ENCODE data around the gene SMC6. TPM values are rescaled to one million over a fixed set of nuclear protein-coding genes. Genes with fewer than 3 reads are reported as not detected.

SMC6 gene
- total RNA-seq, 2 experiments from 2014 or later = 19.7 to 19.9 TPM

DNA sequence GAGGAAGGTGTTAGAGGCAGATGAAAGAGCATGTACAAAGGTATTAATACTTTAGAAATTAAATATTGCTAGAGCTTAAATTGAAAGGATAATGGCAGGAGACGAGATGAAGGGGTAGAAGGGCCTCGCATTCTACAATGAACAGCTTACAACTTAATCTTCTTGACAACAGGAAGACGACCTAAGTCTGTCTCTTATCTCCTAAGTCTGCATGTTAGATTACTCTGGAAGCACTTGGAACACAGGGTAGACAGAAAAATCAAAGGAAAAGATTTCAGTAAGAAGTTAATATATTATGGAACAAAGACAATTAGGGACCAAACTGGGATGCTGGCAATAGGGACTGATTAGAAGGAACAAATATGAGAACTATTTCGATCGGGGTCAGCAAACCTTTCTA is 34.9 kb downstream of the SMC6 start:
- intact Hi-C loops (cut with micrococcal nuclease) = no loop called here
- DNase-seq = no peak
- H3K27ac Mint-ChIP-seq = no peak overlapping the region
- H3K9me3 Mint-ChIP-seq = no peaks in the 10 kb centered on the region
- no peaks in the 10 kb centered on the region for H3K27me3 Mint-ChIP-seq
- CTCF ChIA-PET = interaction anchor here (0.9 to 2.6 kb wide), 9 partner anchors 10 to 113 kb away, joined by 3 to 11 read pairs (median 4); no protein-coding TSS in a partner anchor
- no peaks in the 10 kb centered on the region for H3K4me1 Mint-ChIP-seq (ENCODE audit: low read depth)
- peaks cover 35% of the 10 kb centered on the region for H3K36me3 Mint-ChIP-seq (ENCODE audit: low read depth)
- no peak for ATAC-seq
- no peak for TF ChIP-seq CTCF (IDR thresholded peaks at IDR 0.05)
- POLR2A ChIA-PET = no interaction called here
- no peak overlapping the region for H3K4me3 Mint-ChIP-seq

- intact Hi-C loops (cut with micrococcal nuclease) = no loop called here
- H3K4me3 Mint-ChIP-seq = no peak overlapping the region
Observed at GRCh38 chr2:17717666-17718065, 35.9 kb downstream of the SMC6 start.

GRCh38 chr2:17713291-17713690 is 40.3 kb downstream of the SMC6 start:
- CTCF ChIA-PET = no interaction called here
- H3K27ac Mint-ChIP-seq = no peak overlapping the region

More at GRCh38 chr2:17717666-17718065, 35.9 kb downstream of the SMC6 start:
- Mint-ChIP-seq H3K27ac (no peak overlapping the region), H3K36me3 (ENCODE audit: low read depth) (peaks cover 45% of the 10 kb centered on the region), H3K9me3 (no peaks in the 10 kb centered on the region), H3K4me1 (ENCODE audit: low read depth) (no peaks in the 10 kb centered on the region), H3K27me3 (no peaks in the 10 kb centered on the region)
- POLR2A ChIA-PET = no interaction called here
- DNase-seq = no peak
- no peak for TF ChIP-seq CTCF (IDR thresholded peaks at IDR 0.05)
- CTCF ChIA-PET = interaction anchor here (1.3 to 2.2 kb wide), 3 partner anchors 16 to 72 kb away, joined by 3 to 5 read pairs (median 3); no protein-coding TSS in a partner anchor
- no peak for ATAC-seq

DNA sequence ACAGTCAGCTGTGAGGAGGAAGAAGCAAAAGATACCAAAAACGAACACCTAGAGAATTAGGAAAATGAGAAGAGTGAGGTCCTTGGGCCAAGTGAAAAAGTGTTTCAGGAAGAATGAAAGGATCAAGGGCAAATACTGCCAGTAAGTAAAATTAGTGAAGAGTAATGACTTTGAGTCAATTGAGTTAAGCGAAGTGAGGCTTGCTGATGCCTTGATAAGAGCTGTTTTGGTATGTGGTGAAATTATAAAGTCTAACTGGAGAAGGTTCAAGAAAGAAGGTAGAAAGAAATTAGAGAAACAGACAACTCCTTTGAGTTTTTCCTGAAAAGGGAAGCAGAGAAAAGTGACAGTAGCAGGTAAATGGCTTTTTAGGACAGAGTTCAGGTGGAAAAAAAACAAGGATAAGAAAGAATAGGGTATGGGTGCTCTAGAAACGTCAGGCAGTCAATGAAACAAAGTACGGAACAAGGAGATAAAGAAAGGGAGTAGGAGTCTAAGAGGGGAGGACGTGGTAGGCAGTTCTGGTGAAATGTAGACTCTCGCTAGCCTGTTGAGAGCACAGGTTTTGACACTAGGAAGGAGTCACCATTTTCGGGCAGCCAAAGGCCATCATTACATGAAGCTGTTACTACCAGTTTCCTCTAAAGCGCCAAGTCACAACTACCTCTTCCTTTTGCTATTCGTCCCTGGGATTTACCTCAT is 42.9 kb downstream of the SMC6 start:
- ATAC-seq = no peak
- H3K27ac Mint-ChIP-seq = no peak overlapping the region
- ChIA-PET POLR2A (no interaction called here), CTCF (no interaction called here)
- TF ChIP-seq CTCF (IDR thresholded peaks at IDR 0.05) = no peak
- no peak overlapping the region for H3K4me3 Mint-ChIP-seq
- no peak for DNase-seq
- no peaks in the 10 kb centered on the region for H3K9me3 Mint-ChIP-seq
- H3K36me3 Mint-ChIP-seq (ENCODE audit: low read depth) = peaks cover 24% of the 10 kb centered on the region
- no peaks in the 10 kb centered on the region for H3K4me1 Mint-ChIP-seq (ENCODE audit: low read depth)
- intact Hi-C loops (cut with micrococcal nuclease) = no loop called here
- no peaks in the 10 kb centered on the region for H3K27me3 Mint-ChIP-seq

More at GRCh38 chr2:17713291-17713690, 40.3 kb downstream of the SMC6 start:
- peaks cover 26% of the 10 kb centered on the region for H3K36me3 Mint-ChIP-seq (ENCODE audit: low read depth)
- DNase-seq = no peak
- no peaks in the 10 kb centered on the region for H3K9me3 Mint-ChIP-seq
- POLR2A ChIA-PET = no interaction called here
- no peak for TF ChIP-seq CTCF (IDR thresholded peaks at IDR 0.05)
- ATAC-seq = no peak
- no peaks in the 10 kb centered on the region for H3K27me3 Mint-ChIP-seq
- H3K4me3 Mint-ChIP-seq = no peak overlapping the region
- intact Hi-C loops (cut with micrococcal nuclease) = no loop called here
- H3K4me1 Mint-ChIP-seq (ENCODE audit: low read depth) = no peaks in the 10 kb centered on the region

DNA sequence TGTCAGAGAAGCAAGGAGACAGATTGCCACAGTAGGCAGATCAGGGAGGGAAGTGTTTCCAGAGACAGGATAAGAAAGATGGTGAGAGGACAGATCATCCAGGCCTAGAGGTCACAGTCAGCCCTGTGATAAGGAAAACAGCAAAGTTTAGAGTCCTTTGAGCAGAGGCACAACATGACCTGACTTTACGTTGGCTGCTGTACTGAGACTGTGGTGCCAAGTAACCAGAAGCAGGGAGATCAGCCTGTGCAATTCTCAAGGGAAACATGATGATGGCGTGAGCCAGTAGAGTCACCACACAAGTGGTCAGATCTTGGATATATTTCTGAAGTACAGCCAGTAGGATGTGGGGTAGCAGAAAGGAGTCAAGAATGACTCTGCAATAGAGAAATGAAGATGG is 43.7 kb downstream of the SMC6 start:
- ChIA-PET POLR2A (no interaction called here), CTCF (interaction anchor here (1.0 to 2.2 kb wide), 3 partner anchors 10 to 64 kb away, joined by 3 to 11 read pairs (median 4); no protein-coding TSS in a partner anchor)
- Mint-ChIP-seq H3K36me3 (ENCODE audit: low read depth) (peaks cover 23% of the 10 kb centered on the region), H3K4me1 (ENCODE audit: low read depth) (no peaks in the 10 kb centered on the region), H3K27ac (no peak overlapping the region), H3K9me3 (no peaks in the 10 kb centered on the region), H3K4me3 (no peak overlapping the region), H3K27me3 (no peaks in the 10 kb centered on the region)
- intact Hi-C loops (cut with micrococcal nuclease) = no loop called here
- TF ChIP-seq CTCF (IDR thresholded peaks at IDR 0.05) = no peak
- DNase-seq (no peak), ATAC-seq (no peak)

All from activated CD8-positive, alpha-beta T cell treated with anti-CD3 and anti-CD28 coated beads for 36 hours (primary cell).